Erythroblast (primary cell): Measurements from ENCODE around the gene RASL10A.

Experiments used
- DNase-seq, 2 experiments: peaks; one replicate each; lab custom pipeline; 2025; lab: John Stamatoyannopoulos, UW
- GATA1 ChIP-seq: IDR thresholded peaks from 2 replicates; pipeline ENCODE4 v1.6.1; 2011; ENCODE audit warnings: low read depth, mild to moderate bottlenecking, control low read depth, low read length, moderate library complexity
- POLR2A ChIP-seq: IDR thresholded peaks from 2 replicates; pipeline ENCODE4 v1.6.1; 2011; ENCODE audit warnings: mild to moderate bottlenecking, low read length

RASL10A gene

GRCh38 chr22:29310065-29310862 lies 5.2 kb downstream of the RASL10A start:
- DNase-seq, result peak in 1 of 2 experiments; percentile 45
- TF ChIP-seq POLR2A, result no peak
- no peak for TF ChIP-seq GATA1

- TF ChIP-seq POLR2A (peak; percentile 36), GATA1 (peak; percentile 89)
- DNase-seq, result peak; percentile 91 to 98
Measured at GRCh38 chr22:29309332-29310064, 6.0 kb downstream of the RASL10A start.

GRCh38 chr22:29308791-29309262 lies 6.7 kb downstream of the RASL10A start:
- DNase-seq, result peak; percentile 61 to 74
- TF ChIP-seq GATA1, result no peak
- no peak for TF ChIP-seq POLR2A

- TF ChIP-seq GATA1 (no peak), POLR2A (no peak)
- peak in 1 of 2 experiments; percentile 53 for DNase-seq
Measured at GRCh38 chr22:29308148-29308790, 7.2 kb downstream of the RASL10A start.

- peak; percentile 68 to 70 for DNase-seq
- TF ChIP-seq GATA1, result no peak
- TF ChIP-seq POLR2A, result no peak
Measured at GRCh38 chr22:29307596-29308147, 7.8 kb downstream of the RASL10A start.

- TF ChIP-seq GATA1 (no peak), POLR2A (peak; percentile 19)
- DNase-seq, result peak; percentile 79 to 85
Measured at GRCh38 chr22:29306835-29307595, 8.5 kb downstream of the RASL10A start.

- peak; percentile 87 to 89 for DNase-seq
- TF ChIP-seq POLR2A (peak; percentile 53), GATA1 (no peak)
Measured at GRCh38 chr22:29306175-29306834, 9.2 kb downstream of the RASL10A start, which contains the start of gene GAS2L1. GAS2L1 (plus strand) TSS chr22:29306650; CDS start chr22:29308106, 1,456 bp downstream.

- DNase-seq, result no peak
- TF ChIP-seq POLR2A (no peak), GATA1 (no peak)
Measured at GRCh38 chr22:29305836-29306174, 9.7 kb downstream of the RASL10A start.

- no peak for DNase-seq
- TF ChIP-seq GATA1 (no peak), POLR2A (no peak)
Measured at GRCh38 chr22:29302681-29303465, 12.6 kb downstream of the RASL10A start.

- no peak for TF ChIP-seq POLR2A
- TF ChIP-seq GATA1, result no peak
- DNase-seq, result no peak
Measured at GRCh38 chr22:29302402-29302680, 13.2 kb downstream of the RASL10A start.

GRCh38 chr22:29301716-29302401 lies 13.6 kb downstream of the RASL10A start:
- TF ChIP-seq GATA1 (no peak), POLR2A (no peak)
- DNase-seq, result peak in 1 of 2 experiments; percentile 37
